Chondrocyte (in vitro differentiated cells): ENCODE measurements around the gene CDH16. TPM values are rescaled to one million over a fixed set of nuclear protein-coding genes. Genes with fewer than 3 reads are reported as not detected.
A peak's percentile ranks its signal among the peaks of the same experiment; 100 is the strongest.

Experiments used
- DNase-seq: peaks from one replicate; pipeline ENCODE4 v3.0.0; 2021; ENCODE audit warnings: mixed read lengths, low spot score
- H3K27ac Mint-ChIP-seq: one replicate; pipeline ENCODE4 v1.8.0; 2021; ENCODE audit warnings: mild to moderate bottlenecking, moderate library complexity, mixed read lengths; ENCODE audit not compliant: unreplicated experiment
- H3K27me3 Mint-ChIP-seq: 2 replicates; pipeline ENCODE4 v1.8.0; 2021; ENCODE audit warnings: low read depth, mixed read lengths
- H3K36me3 Mint-ChIP-seq: 2 replicates; pipeline ENCODE4 v1.8.0; 2021; ENCODE audit warnings: low read depth, mixed read lengths
- H3K4me1 Mint-ChIP-seq: 2 replicates; pipeline ENCODE4 v1.8.0; 2021; ENCODE audit warnings: low read depth, mild to moderate bottlenecking, mixed read lengths
- H3K4me3 Mint-ChIP-seq: one replicate; pipeline ENCODE4 v1.8.0; 2021; ENCODE audit warnings: mild to moderate bottlenecking, moderate library complexity, mixed read lengths; ENCODE audit not compliant: unreplicated experiment
- H3K9me3 Mint-ChIP-seq: 2 replicates; pipeline ENCODE4 v1.8.0; 2021; ENCODE audit warnings: low read depth, mixed read lengths
- total RNA-seq: library from RNA; stranded (reverse); gene quantifications from 3 replicates; pipeline ENCODE4 v1.2.1, GENCODE V29; 2021
- TF ChIP-seq, protein P1 (sequence below): fragments of 200-600 bp; sonication (generic); IDR thresholded peaks from 2 replicates; pipeline ENCODE4 v1.5.0; 2021; ENCODE audit warnings: antibody characterized with exemption, mild to moderate bottlenecking, moderate library complexity

Gene CDH16
- total RNA-seq, 1 donor from 2014 or later: not detected

DNA sequence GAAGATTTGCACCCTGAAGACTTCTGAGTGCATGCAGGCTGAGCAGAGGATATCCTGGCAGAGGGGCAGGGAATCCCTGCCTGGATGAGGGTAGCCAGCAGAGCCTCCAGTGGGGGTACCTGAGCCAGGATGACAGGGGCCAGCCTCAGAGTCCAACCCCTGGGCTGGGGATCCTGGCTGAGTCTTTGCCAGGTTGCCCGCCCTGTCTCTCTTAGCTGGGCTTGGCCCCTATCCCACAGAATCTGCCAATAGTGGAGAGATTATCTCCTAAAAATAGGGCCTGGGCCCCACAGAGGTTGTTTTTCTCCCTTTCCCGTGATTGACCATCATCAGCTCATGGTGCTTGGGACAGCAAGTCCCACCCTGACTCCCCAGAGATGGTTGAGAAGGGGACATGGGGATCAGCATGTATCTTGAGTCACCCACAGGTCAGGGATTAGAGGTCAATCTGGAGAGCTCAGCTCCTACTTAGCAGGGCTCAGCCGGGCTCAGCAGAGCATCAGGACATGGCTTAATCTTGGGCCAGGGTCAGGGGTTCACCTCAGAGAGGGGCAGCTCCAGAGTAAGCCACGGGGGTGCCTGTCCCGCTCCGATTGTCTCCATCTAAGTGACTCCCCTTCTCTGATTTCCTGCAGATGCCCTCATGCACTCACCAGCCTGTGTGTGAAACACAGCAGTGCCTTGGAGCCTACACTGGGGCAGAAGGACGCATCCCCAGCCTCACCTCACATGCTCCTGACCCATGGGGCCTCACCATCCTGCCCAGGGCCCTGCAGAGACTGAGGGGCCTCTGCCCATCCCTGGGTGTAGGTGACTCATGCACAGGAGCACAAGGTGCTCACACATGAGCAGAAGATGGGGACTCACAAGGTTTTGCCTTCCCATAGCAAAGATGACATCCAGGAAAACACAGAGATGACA is 11.5 kb downstream of the CDH16 start:
- Mint-ChIP-seq H3K4me3 (no peak overlapping the region), H3K9me3 (no peaks in the 10 kb centered on the region)
- DNase-seq: peak; percentile 65

DNA sequence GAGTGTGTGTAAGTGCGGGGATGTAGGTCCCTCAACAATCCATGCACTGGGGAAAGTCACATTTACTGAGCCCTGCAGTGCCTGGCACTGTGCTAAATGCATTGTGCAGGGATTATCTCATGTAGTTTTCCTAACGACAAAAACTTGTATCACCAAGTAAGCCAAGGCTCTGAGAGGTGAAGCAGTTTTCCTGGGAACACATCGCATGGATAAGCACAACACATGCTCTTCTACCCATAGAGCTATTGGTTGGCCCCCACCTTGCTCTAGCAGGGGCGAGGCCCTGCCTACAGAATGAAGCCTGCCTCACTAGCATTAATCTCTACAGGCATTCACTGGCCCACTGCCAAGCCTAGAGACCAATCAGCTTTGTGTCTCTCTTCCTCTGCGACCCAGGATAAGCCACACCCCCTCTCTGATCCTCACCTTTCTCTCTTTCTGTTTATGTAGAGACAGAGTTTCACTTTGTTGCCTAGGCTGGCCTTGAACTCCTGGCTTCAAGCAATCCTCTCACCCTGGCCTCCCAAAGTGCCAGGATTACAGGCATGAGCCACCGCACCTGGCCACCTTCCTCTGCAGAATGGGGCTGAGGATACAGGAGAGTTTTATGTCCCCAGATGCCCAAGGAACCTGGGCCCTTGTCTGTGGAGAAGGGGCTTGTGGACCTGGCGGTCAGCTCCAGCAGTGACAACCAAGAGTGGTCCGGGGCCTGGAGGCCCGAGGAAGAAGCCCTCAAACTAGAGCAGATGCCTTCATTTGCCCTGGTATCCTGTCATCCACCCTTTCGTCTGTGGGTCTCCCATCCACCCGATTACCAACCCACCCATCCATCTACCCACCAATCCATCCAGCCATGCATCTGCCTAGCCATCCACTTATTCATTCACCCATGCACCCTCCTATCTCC is 12.8 kb downstream of the CDH16 start:
- peaks cover 30% of the 10 kb centered on the region for H3K4me1 Mint-ChIP-seq
- peaks cover 6% of the 10 kb centered on the region for H3K27me3 Mint-ChIP-seq

More for the DNA sequence above, 11.5 kb downstream of the CDH16 start:
- Mint-ChIP-seq H3K36me3 (no peaks in the 10 kb centered on the region), H3K27ac (no peak overlapping the region), H3K4me1 (peaks cover 28% of the 10 kb centered on the region), H3K27me3 (peaks cover 6% of the 10 kb centered on the region)
- TF ChIP-seq, protein P1, sequence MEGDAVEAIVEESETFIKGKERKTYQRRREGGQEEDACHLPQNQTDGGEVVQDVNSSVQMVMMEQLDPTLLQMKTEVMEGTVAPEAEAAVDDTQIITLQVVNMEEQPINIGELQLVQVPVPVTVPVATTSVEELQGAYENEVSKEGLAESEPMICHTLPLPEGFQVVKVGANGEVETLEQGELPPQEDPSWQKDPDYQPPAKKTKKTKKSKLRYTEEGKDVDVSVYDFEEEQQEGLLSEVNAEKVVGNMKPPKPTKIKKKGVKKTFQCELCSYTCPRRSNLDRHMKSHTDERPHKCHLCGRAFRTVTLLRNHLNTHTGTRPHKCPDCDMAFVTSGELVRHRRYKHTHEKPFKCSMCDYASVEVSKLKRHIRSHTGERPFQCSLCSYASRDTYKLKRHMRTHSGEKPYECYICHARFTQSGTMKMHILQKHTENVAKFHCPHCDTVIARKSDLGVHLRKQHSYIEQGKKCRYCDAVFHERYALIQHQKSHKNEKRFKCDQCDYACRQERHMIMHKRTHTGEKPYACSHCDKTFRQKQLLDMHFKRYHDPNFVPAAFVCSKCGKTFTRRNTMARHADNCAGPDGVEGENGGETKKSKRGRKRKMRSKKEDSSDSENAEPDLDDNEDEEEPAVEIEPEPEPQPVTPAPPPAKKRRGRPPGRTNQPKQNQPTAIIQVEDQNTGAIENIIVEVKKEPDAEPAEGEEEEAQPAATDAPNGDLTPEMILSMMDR: no peak

DNA sequence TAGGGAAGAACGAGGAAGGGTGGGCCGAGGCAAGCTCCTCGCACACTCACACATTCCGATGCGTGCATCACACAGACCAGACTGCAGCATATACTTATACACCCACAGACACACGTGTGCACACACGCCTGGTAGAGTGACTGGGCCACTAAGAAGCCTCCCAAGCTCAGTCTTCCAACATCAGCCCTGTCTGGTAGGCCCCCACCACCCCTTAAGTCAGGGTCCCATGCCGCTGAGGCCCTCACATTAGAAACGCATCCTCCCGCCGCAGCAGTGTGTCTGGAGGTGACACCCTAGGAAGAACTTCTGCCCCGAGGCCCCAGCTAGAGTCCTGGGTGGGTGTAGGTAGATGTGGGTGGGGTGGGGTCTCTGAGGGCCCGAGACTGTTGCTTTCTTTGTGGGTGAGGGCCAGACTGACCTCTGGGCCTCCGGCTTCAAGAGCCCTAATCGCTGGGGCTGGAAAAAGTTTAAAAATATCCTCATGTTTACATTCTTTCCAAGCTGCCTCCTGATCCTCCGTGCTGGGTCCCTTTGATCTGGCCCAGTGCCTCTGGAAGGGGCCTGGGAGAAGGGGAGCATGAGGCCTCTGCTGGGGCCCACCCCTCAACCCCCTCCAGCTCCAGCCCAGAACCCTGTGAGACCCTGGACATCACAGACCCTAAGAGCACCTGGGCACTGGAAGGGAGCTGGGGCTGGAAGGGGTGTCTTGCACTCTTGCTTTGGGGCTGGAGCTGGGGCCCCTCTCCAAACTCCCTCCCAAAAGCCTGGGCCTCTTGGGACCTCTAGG is 13.6 kb downstream of the CDH16 start:
- DNase-seq: peak; percentile 65
- TF ChIP-seq, protein P1: no peak
- Mint-ChIP-seq H3K36me3 (no peaks in the 10 kb centered on the region), H3K9me3 (no peaks in the 10 kb centered on the region), H3K4me1 (peaks cover 37% of the 10 kb centered on the region), H3K27me3 (peaks cover 6% of the 10 kb centered on the region), H3K27ac (peak overlapping the region; percentile 49), H3K4me3 (peak overlapping the region; percentile 16)

More for the DNA sequence above, 12.8 kb downstream of the CDH16 start:
- H3K9me3 Mint-ChIP-seq: no peaks in the 10 kb centered on the region
- peak; percentile 62 for DNase-seq
- no peak overlapping the region for H3K27ac Mint-ChIP-seq
- peak overlapping the region; percentile 16 for H3K4me3 Mint-ChIP-seq
- no peaks in the 10 kb centered on the region for H3K36me3 Mint-ChIP-seq
- TF ChIP-seq, protein P1: no peak

DNA sequence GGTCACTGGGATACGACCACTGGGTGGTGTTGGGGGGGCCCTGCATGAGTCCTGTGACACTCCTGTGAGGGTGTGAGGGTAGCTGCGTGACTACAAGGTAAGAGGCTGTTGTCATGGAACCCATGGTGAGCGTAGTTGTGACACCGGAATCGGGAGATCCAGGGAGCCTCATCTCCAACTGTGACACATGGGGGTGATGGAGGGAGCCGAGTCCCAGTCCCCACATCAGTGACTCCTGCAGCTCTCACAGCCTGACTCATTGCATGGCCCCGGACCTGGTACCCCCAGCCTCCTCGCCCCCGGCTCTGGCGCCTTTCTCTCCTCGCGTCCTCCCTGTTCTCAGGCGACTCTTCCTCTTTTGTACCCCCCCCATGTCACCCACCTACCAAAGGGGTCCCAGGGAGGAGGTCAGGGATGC is 14.2 kb downstream of the CDH16 start:
- peak; percentile 59 for DNase-seq
- Mint-ChIP-seq H3K27ac (no peak overlapping the region), H3K4me3 (no peak overlapping the region), H3K27me3 (peaks cover 6% of the 10 kb centered on the region), H3K9me3 (no peaks in the 10 kb centered on the region), H3K4me1 (peaks cover 43% of the 10 kb centered on the region), H3K36me3 (no peaks in the 10 kb centered on the region)
- TF ChIP-seq, protein P1: no peak
